ENCODE results near the gene NES.

NES gene

DNA sequence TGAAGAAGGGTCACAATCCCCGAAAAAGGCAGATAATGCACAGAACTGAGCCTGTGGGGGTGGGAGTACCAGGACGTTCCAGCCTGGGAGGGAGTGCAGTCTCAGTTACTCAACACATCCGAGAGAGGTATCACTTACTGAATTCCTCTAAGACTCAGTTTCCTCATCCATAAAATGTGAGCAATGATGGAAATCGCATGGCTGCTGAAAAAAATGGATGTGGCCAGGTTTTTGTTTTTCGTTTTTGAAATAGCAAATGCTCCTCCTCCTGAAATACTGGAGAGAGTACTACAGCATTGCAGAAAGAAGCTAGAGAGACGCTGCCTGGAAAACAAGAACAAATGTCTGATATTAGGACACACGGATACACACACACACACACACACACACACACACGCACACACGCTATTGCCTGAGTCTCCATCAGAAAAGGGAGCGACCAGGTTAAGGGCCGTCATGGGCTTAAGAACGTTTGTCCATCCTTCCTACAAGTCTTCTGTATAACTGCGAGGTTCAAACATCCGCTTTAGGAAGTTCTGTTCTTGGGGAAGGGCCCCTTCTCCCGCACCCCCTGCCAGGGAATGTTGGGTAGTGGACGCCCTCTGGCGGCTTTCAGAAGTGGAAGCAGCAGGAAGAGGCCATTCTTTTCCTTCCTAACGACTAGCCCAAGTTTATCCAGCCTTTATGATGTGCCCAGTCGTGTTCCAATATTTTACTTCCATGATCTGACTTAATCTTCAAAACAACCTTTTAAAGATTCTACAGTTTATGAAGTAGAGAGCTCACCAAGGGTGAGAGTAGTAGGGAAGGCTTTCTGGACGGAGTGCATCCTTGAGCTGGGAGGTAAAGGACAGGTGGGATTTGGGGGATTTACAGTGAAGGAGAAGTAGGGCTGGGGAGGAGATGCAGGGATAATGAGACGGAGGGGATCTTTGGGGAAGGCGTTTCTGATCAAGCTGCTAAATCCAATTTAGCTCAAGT, 699 bp upstream of the NES start:
- no peak for ATAC-seq

DNA sequence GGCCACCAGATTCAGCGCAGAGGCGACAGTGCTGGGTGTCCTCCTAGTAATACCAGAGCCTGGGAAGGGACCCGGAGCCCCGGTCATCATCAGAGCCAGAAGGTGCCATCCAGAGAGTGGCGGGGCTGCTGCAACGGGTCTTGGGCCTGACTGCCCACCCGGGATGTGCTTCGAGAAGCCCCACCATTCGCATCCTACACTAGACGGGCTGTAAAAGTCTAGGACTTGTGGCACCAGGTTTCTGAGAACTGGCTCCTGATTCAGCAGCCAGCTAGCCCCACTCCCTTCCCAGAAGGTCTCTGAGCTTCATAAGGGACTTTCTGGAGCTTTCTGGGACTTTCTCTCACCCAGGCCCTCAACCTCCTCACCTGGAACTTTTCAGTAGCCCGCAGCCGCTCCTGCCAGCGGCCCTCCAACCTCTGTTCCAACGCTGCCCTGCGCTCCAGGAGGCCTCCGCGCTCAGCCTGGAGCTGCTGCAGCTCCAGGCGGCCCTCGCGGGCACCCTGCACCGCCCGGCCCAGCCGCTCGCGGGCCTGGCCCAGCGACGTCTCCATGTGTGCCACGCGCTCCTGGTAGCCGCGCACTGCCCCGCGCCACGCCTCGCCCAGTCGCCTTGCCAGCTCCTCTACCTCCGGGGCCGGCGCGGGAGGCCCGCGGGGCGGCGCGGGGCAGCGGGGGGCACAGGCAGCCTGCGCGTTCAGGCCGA, 940 bp downstream of the NES start:
- no peak for ATAC-seq

DNA sequence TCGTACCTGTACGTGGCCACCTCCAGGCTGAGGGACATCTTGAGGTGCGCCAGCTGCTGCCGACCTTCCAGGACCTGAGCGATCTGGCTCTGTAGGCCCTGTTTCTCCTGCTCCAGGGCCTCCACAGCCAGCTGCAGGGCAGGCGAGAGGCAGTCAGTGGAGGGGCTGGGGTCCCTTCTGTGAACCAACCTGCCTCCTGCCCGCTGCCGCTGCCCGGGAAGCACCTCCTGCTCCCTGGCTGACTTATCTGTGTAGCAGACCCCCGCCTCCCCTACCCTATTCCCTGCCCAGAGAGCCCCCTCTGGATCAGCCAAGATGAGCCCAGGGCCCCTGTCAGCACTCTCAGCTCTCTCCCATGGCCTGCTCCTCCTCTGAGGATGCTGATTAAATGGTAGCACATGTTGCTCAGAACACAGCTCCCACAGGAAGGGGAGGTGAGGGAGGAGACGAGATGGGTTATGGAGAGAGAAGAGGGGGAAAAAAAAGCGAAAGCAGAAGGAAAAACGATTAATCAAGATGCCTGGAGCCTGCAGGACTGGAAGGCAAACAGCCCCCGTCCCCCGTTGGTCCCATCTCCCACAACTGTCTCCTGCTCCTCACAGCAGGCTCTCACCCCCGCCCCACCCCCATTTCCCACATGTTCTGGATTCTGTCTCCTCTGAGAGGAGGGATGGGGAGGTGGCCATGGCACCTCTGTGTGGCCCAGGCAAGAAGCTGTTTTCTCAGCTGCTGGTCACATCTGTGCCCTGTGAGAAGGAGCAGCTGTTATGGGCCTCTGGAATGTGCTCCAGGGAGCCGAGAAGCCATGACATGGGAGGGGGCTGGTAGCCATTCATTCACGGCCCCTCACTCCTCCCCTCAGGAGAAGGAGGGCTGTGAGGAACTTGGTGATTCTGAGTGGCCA, 1.7 kb downstream of the NES start:
- no peak for ATAC-seq

DNA sequence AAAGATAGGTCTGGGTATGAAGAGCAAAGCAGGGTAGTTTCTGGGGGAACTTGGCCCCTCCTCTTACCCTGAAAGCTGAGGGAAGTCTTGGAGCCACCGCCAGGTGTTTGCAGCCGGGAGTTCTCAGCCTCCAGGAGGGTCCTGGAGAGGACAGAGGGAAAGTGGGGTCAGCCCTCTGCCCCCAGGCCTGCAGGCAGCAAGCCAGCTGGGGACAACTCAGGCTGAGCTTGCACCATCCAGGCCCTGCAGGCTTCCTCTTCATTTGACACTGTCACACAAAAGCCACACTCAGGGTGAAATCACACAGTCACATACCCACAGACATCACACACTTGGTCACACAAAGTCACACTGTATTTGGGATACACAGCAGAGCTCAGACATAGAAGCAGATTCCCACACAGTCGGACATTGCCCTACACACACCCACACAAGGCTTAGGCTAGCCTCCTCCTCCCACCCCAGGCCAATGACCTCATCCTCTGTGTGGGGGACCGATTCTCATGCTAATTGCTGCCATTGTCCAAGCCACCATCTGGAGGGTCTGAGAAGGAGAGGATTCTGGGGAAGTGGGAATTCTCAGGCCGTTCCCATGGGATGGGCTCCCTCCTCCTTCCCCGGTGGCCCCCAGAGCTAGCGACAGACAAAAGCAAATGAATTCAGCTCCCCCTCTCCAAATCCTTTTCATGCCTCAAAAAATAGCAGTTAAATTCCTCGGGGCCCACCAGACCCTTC, 3.7 kb downstream of the NES start:
- no peak for ATAC-seq

DNA sequence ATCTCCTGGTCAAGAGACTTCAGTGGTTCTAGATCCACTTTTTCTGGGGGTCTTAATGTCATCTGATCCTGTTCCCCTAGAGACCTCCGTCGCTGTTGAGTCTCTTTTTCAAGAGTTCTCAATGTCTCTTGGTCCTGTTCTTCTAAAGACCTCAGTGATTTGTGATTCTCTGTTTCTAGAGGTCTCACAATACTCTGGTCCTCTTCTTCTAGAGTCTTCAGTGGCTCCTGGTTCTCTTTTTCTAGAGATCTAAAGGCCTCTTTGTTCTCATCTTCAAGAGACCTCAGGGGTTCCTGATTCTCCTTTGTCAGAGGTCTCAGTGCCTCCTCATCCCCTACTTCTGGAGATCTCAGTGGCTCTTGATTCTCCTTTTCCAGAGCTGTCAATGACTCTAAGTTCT, 5.4 kb downstream of the NES start:
- ATAC-seq, result no peak

DNA sequence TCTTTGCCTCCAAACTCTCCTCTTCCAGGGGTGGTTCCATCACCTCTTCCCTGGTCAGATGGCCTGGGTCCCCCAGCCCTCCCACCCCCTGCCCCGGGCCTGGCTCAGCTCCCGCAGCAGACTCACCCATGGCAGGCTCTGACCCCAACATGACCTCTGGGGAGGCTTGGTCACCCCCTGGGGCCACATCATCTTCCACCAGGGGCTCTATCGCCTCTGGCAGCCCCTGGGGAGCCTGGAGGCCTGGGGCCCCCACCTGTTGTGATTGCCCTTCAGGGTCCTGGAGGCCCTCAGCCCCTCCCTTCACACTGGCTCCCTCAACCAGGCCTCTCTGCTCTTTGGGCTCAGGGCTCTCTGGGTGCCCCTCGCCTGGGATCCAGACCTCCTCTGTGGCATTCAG, 6.4 kb downstream of the NES start:
- no peak for ATAC-seq

DNA sequence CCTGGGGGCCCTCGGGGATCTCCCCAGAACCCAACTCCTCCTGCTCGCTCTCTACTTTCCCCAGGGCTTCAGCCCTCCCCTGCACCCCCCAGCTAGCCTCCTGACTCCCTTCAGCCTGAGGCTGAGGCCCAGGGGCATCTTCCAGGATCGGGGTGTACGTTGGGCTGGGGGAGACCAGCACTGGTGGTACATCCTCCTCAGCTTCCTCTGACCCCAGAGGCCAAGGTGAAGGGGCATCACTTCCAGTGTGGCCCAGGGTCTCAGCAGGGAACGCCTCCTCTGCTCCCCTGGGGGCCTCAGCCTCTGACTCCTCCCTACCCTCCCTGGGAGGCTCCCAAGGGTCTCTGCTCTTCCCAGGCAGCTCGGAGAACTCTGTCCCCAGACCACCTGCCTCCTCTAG, 6.8 kb downstream of the NES start:
- no peak for ATAC-seq

DNA sequence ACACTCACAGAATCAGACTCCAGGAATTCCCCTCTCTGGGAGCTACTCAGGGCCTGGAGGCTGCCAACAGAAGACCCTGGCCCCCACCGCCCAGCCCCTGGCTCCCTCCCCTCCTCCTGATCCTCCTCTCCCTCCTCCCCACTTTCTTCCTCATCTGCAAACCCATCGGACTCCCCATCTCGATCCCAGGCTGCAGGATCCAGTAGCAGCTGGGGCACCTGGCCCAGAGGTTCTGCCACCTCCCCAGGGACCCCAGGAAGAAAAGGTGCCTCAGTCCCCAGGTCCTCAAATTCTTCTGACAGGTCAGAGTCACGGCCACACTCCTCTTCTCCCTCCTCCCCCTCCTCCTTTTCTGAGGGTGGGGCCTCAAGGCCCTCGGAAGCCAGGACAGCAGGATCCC, 7.4 kb downstream of the NES start:
- no peak for ATAC-seq

DNA sequence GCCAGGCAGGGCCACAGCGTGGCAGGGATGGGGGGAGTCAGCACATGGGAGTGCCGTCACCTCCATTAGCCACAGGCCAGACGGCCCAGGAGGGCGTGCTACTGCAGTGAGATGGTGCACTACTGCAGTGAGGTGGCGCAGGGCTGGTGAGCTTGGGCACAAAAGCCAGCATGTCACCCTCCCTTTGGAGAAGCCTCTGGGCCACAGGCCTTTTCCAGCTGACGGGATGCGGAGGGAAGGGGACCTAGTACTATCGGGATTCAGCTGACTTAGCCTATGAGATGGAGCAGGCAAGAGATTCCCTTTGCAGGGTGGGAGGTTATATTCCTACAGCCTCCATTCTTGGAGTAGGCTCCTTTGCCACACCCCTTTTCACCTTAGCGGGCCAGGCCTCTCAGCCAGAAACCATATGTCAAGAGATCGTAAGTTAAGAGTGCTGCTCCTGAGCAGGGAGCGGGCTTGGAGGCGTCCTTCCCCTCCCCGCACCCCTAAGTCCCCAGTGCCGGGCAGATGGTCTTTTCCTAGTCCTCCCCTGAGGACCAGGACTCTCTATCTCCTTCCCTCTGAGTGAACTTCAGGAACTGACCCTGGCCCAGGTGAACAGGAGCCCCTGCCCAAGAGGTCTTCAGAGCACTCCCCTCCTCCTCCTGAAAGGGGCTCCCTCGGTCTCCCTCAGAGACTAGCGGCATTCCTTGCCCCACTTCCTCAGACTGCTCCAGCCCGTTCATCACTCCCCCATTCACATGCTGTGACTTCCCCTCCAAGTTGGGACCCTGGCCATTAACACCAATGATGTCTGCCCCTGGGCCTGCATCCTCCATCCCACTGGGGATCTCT, 8.2 kb downstream of the NES start:
- no peak for ATAC-seq

DNA sequence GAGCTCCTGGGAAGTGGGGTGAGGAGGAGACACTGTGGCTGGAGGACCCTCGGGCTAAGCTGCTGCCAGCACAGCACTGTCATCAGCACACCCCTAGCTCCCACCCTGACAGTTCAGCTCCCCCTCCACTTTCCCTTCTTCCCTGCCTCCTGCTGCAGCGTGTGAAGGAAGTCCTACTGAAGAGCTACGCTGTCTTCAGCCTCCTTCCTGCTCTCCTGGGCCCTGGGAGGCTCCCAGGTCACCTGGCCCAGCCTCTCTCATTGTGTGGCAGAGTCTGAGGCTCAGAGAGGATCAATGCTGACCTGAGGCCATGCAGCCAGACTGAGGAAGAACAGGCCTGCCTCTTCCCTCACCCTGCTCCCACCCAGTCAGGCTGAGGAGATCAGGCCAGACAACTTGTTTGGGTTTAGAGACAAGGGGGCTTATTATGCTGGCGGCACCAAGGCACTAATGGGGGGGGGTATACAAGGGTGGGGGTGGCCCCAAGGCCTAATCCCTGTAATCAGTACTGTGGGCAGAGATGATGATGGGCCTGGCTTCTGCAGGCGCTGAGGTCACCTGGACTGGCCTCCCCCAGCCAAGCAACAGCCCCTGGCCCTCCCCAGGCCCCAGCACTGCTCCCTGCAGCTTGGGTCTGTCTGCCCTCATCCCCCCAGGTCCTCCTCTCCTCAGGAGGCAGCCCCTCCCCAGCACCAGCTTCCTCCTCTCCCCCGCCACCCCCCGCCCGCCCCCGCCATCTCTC, 9.1 kb downstream of the NES start:
- ATAC-seq, result no peak

DNA sequence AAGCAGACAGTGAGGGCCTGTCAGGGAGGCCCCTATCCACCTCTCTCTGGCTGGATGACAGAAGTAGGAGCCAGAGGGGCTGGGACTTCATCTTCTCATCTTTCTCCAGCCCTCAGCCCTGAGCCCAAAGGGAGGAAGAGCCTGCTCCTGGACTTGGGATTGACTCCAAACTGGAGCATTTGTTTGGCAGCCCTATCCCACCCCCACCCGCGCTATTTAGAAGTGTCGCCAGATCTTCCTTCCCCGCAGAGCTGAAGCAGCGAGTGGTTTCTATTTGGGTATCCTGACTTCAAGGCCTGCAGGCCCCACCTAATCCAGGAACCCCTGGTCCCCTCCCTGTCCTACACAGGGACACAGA, 9.6 kb downstream of the NES start:
- ATAC-seq, result no peak

DNA sequence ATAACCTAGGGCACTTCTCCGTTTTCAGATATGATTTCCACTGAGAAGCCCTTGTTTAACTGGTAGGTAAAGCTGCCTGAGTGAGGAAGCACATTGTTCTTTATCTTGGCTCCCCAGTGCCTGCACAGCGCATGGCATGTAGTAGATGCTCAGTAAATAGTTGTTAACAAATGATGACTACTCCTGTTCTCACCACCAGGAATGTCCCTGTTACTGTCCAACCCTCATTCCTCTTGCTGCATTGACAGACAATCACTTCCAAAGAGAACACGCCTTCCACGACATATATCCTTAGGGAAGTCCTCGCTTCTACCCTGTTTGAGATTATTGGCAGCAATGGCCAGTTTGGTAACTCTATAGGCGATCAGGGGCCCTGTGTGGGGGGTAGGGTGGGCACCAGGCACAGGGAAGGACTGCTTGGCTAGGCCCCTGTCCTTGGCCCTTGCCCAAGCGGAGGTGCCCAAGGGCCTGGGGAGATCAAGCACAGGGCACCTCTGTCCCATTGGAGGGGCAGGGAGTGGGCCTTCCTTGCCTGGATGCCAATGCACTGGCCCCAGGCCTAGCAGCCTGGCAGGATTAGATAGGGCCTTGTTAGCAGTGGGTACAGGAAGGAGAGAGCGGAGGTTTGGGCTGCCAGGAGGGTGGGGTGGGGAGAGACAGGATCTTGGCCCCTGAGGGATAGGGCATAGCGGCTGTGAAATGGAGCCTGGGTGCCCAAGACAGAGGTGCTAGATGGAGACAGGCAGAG, 10.2 kb downstream of the NES start:
- ATAC-seq, result no peak

DNA sequence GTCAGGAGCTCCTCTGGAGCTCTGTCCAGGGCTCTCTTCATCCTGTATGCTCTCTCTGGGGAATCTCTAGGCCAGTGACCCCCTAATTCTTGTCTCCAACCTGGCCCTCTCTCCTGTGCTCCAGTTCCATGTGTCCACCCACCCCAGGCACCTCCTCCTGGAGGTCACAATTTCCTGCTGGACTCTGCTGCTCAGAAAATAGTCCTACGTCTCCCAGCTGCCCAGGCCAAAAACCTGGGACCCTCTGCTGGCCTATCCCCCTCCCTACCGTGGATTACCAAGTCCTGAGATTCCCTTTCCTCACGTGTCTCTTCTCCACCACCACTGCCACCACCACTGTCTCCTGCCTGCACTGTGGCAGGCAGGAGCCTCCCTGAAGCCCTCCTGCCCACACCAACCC, 11.7 kb downstream of the NES start:
- ATAC-seq, result no peak

DNA sequence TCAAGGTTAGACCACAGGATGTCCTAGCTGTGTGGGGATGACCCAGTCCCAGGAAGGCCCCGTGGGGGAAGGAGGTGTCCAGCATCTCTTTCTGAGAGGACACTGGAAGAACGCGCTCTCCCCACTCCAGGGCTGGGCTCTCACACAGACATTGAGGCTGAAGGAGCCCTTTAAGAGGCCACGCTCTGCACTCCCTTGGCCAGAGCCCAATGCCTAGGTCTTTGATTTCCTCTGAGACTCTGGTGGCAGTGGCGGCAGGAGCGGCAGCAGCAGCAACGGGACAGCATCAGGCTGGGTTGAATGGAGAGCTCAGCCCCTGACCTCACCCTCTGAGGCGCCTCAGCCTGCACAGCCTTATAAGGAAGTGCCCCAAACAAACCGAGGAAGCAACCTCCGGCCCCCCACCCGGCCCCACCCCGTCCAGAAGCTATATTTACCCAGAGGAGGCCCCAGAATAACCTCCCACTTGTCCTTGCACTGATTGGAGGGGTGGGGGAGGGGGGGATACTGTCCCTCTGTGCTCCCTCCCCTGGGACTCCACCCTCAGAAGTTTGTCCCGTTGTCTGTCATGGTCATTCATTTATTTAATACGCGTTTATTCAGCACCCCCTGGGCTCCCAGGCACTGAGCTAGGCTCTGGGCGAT, 12.3 kb downstream of the NES start:
- ATAC-seq, result no peak

DNA sequence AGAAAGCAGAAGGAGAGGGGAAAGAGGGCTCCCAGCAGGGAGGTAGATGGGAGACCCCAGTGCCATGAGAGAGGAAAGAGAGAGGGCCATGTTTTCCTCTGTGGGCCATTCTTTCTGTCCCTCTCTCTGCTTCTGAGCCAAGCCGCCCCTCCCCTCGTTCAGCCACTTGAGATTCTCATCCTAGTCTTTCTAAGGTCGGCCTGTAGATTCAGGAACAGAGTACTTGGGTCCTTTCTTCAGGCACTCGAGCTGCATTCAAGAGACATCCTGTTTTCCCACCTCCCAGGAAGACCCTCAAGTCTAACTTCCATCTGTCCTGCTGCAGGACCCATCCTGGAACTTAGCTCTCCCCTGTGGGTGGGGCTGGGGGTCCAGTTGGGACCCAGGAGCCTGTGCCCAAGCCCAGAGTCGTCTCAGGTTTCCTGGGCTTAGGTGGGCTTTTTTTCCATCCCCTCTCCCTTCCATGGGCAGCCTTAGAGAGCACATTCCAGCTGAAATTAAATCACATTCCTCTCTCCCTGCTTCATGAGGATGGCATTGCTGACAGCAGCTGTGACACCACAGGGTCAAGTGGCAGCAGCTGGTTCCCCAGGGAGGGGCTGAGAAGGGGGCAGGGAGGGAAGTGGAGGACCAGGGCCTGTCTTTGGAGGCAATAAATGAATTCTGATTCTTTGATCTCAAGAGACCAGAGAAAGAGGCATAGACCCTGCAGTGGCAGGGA, 13.0 kb downstream of the NES start:
- no peak for ATAC-seq

DNA sequence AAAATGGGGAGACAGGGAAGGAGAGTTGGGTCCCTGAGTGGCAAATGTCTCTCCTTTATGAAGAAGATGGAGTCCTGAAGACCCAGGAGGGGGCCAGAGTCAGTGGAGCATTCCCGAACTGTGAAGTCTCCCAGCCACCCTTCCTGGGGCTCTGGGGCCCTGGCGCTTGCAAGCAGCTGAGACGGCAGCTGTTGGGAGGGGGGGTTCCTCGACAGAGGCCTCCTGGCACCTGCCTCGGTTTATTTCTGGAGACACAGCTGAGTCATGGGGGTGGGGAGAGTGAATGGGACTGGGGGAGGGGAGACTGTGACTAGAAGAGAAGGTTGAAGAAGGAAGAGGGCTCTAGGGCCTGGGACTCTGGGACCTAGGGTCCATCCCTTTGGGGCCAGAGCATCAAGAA, 14.0 kb downstream of the NES start:
- no peak for ATAC-seq

DNA sequence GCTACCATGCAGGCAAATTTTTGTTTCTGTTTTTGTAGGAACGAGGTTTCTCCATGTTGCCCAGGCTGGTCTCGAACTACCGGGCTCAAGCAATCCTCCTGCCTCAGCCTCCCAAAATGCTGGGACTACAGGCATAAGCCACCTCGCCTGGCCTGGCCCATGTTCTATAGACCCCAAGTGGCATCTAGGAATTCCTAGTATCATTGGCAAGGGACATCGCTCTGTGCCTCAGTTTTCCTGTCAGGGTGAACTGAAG, 14.5 kb downstream of the NES start:
- no peak for ATAC-seq

DNA sequence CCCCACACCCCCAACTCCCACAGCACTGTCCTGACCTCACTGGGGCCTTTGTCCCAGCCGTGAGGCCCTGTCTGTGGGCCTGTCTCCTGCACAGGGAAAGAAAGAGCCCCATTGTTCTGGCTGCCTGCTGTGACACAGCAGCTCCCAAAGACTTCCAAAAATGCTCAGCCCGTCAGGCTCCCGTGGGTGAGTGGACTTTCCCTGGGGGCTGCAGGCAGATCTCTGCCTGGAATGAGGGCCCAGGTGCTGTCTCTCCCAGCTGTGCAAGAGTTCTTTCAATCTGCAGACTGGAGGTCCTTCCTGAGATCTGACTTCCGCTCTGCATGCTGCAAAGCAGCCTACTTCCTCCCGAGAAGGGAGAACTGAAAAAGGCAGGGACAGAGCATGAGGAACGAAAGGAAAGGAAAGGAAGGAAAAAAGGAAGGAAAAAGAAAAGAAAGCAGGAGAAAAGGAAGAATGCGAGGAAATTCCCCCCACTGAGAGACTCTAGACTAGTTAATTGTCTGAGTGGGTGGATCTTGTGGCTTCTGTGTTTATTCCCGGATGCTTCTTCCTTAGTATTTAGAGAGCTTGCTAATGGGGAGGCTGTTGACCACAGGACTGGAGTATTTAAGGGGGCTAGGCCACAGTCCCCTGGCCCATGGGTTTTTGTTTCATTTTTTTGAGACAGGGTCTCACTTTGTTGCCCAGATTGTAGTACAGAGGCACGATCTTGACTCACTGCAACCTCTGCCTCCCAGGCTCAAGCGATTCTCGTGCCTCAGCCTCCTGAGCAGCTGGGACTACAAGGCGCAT, 15.0 kb downstream of the NES start:
- ATAC-seq, result no peak
